DND-41 (cell line): ENCODE results near the gene DLGAP4.

Source experiments
- ATAC-seq: fragments of 200-7000 bp; cut with Tn5 transposase; 3 replicates; pipeline ENCODE4 v1.9.1; 2021; ENCODE audit warnings: low read depth; ENCODE audit not compliant: insufficient read depth
- DNase-seq: peaks from one replicate; pipeline ENCODE4 v3.0.0-alpha.2; 2020
- H2AFZ ChIP-seq: 2 replicates; pipeline ENCODE4 v1.6.0; 2012; ENCODE audit warnings: low read depth, low read length
- H3K27ac ChIP-seq: 2 replicates; pipeline ENCODE4 v1.5.1; 2012; ENCODE audit warnings: low read length, inconsistent platforms
- H3K27me3 ChIP-seq: fragments of 200-600 bp; sonication (generic); 2 replicates; pipeline ENCODE4 v1.6.0; 2012; ENCODE audit warnings: low read length, mild to moderate bottlenecking, inconsistent platforms; ENCODE audit not compliant: insufficient read depth, poor library complexity
- H3K36me3 ChIP-seq: 2 replicates; pipeline ENCODE4 v1.5.1; 2012; ENCODE audit warnings: low read length, inconsistent platforms; ENCODE audit not compliant: insufficient read depth
- H3K4me1 ChIP-seq: 2 replicates; pipeline ENCODE4 v1.5.1; 2012; ENCODE audit warnings: mild to moderate bottlenecking, low read length; ENCODE audit not compliant: insufficient read depth
- H3K4me2 ChIP-seq: 2 replicates; pipeline ENCODE4 v1.6.0; 2012; ENCODE audit warnings: mild to moderate bottlenecking, moderate library complexity, low read length, inconsistent platforms; ENCODE audit not compliant: insufficient read depth
- H3K4me3 ChIP-seq, 2 experiments: fragments of 200-600 bp in 1 of 2; shearing (Covaris generic) in 1 of 2; 2 replicates each; pipeline ENCODE4 v1.5.1; 2012 to 2016; ENCODE audit warnings: inconsistent platforms in 2 of 2, low read length in 2 of 2, mild to moderate bottlenecking in 2 of 2, low read depth in 1 of 2, moderate library complexity in 1 of 2
- H3K79me2 ChIP-seq: 2 replicates; pipeline ENCODE4 v1.6.0; 2012; ENCODE audit warnings: low read length, inconsistent platforms; ENCODE audit not compliant: insufficient read depth
- H3K9ac ChIP-seq: 2 replicates; pipeline ENCODE4 v1.6.0; 2012; ENCODE audit warnings: low read depth, mild to moderate bottlenecking, inconsistent platforms, low read length, moderate library complexity
- H3K9me3 ChIP-seq: 2 replicates; pipeline ENCODE4 v1.5.1; 2012; ENCODE audit warnings: low read length, moderate library complexity, mild to moderate bottlenecking, inconsistent platforms; ENCODE audit not compliant: insufficient read depth, severe bottlenecking
- H4K20me1 ChIP-seq: 2 replicates; pipeline ENCODE4 v1.6.0; 2012; ENCODE audit warnings: low read length; ENCODE audit not compliant: insufficient read depth
- EZH2 ChIP-seq: IDR thresholded peaks from 3 replicates; pipeline ENCODE4 v1.6.1; 2012; ENCODE audit warnings: borderline replicate concordance, low read depth, mild to moderate bottlenecking, moderate library complexity, low read length, inconsistent platforms; ENCODE audit not compliant: severe bottlenecking
- TF ChIP-seq, protein P1 (sequence below): IDR thresholded peaks from 2 replicates; pipeline ENCODE4 v1.5.1; 2012; ENCODE audit warnings: borderline replicate concordance, low read length, moderate library complexity, mild to moderate bottlenecking; ENCODE audit not compliant: poor library complexity, severe bottlenecking; ENCODE audit errors: extremely low read depth

Gene DLGAP4

DNA sequence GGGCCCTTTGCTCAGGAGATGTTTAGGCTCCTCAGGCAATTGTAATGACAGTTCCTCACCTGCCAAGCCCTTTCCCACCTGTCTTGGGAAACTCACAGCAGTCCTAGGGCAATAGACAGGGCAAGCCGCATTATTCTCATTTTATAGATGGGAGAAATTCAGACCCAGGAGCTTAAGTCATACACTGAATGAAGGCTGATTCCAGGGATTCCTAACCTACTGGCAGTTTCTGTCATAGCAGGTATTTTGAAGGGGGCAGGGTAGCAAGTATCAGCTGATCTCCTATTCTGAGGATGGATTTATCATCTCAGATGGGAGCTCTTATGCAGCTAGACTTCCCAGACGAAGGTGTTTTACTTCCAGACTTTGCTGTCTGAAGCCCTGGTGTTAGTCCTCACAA lies 173.8 kb downstream of the DLGAP4 start:
- no peaks in the 10 kb centered on the region for H3K9me3 ChIP-seq
- H3K27me3 ChIP-seq = no peaks in the 10 kb centered on the region
- DNase-seq (no peak), ATAC-seq (no peak)
- H3K9ac ChIP-seq = no peak overlapping the region
- no peaks in the 10 kb centered on the region for H3K36me3 ChIP-seq
- H3K4me2 ChIP-seq = no peak overlapping the region
- H3K79me2 ChIP-seq = peaks cover 12% of the 10 kb centered on the region
- no peak overlapping the region for H3K27ac ChIP-seq
- TF ChIP-seq, protein P1, sequence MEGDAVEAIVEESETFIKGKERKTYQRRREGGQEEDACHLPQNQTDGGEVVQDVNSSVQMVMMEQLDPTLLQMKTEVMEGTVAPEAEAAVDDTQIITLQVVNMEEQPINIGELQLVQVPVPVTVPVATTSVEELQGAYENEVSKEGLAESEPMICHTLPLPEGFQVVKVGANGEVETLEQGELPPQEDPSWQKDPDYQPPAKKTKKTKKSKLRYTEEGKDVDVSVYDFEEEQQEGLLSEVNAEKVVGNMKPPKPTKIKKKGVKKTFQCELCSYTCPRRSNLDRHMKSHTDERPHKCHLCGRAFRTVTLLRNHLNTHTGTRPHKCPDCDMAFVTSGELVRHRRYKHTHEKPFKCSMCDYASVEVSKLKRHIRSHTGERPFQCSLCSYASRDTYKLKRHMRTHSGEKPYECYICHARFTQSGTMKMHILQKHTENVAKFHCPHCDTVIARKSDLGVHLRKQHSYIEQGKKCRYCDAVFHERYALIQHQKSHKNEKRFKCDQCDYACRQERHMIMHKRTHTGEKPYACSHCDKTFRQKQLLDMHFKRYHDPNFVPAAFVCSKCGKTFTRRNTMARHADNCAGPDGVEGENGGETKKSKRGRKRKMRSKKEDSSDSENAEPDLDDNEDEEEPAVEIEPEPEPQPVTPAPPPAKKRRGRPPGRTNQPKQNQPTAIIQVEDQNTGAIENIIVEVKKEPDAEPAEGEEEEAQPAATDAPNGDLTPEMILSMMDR = no peak
- TF ChIP-seq EZH2 = no peak
- H3K4me3 ChIP-seq = no peak overlapping the region
- peaks cover 63% of the 10 kb centered on the region for H4K20me1 ChIP-seq
- H2AFZ ChIP-seq = no peak overlapping the region
- H3K4me1 ChIP-seq = no peaks in the 10 kb centered on the region

DNA sequence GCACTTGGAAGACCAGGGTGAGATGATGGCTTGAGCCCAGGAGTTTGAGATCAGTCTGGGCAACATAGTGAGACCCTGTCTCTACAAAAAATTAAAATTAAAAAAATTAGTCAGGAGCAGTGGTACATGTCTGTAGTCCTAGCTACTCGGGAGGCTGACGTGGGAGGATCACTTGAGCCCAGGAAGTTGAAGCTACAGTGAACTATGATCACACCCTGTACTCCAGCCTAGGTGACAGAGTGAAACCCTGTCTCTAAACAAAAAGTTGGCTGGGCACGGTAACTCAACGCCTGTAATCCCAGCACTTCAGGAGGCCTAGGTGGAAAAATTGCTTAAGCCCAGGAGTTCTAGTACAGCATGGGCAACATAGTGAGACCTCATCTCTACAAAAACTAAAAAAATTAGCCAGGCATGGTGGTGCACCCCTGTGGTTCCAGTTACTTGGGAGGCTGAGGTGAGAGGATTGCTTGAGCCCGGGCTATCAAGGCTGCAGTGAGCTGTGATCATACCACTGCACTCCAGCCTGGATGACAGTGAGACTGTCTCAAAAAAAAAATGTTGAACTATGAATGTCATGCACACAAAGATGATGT lies 174.4 kb downstream of the DLGAP4 start:
- Histone ChIP-seq H3K36me3 (no peaks in the 10 kb centered on the region), H3K4me1 (no peaks in the 10 kb centered on the region), H2AFZ (no peak overlapping the region), H3K79me2 (peaks cover 12% of the 10 kb centered on the region), H4K20me1 (peaks cover 63% of the 10 kb centered on the region), H3K27me3 (no peaks in the 10 kb centered on the region), H3K27ac (no peak overlapping the region), H3K9ac (no peak overlapping the region), H3K4me2 (no peak overlapping the region), H3K4me3 (no peak overlapping the region), H3K9me3 (no peaks in the 10 kb centered on the region)
- TF ChIP-seq, protein P1 = no peak
- TF ChIP-seq EZH2 = no peak
- ATAC-seq = no peak
- no peak for DNase-seq

DNA sequence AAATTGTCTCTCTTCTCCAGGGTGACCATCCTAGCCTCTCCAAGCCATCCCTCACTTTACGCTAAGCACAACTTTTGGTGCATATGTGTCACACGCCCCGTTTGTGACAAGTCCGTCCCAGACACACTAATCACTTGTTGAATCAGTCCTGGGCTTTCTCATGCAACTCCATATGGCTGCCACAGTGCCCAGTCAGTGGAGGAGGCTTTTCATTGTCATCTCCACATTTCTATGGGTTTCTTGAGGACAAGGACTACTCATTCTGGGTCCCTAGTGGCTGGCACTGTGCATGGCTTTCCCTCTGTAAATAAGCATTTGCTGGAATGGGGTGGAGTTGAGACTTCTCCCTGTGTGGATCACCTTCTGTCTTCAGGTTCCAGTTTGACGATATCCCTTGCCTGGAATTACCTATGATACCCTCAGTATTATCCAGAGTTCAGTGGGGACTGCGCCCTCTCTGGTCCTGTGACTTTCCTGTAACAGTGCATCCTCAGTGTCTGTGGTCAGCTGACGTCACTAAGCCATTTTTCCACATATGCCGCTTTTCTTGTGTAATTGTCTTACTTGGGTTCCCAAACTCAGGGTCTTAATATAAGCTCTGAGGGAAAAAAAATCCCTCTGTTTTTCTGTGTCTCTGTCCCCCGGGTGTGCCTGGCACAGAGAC lies 175.4 kb downstream of the DLGAP4 start:
- no peaks in the 10 kb centered on the region for H3K4me1 ChIP-seq
- H4K20me1 ChIP-seq = peaks cover 63% of the 10 kb centered on the region
- H3K4me2 ChIP-seq = no peak overlapping the region
- TF ChIP-seq, protein P1 = peak; percentile 11
- no peak for TF ChIP-seq EZH2
- DNase-seq (no peak), ATAC-seq (no peak)
- H3K27me3 ChIP-seq = no peaks in the 10 kb centered on the region
- no peak overlapping the region for H3K4me3 ChIP-seq
- H3K27ac ChIP-seq = no peak overlapping the region
- H3K9me3 ChIP-seq = no peaks in the 10 kb centered on the region
- H3K79me2 ChIP-seq = peaks cover 12% of the 10 kb centered on the region
- no peak overlapping the region for H3K9ac ChIP-seq
- no peak overlapping the region for H2AFZ ChIP-seq
- H3K36me3 ChIP-seq = no peaks in the 10 kb centered on the region
